Hepatocyte (in vitro differentiated cells): ENCODE data around the gene SNAPIN. TPM values are rescaled to one million over a fixed set of nuclear protein-coding genes. Genes with fewer than 3 reads are reported as not detected.

Experiments
- DNase-seq: peaks from one replicate; pipeline ENCODE4 v3.0.0-alpha.2; 2016; ENCODE audit warnings: low spot score
- H2AFZ ChIP-seq: fragments of 200-600 bp; sonication (generic); 2 replicates; pipeline ENCODE4 v1.6.0; 2016; ENCODE audit warnings: antibody characterized with exemption, mild to moderate bottlenecking
- H3K27ac ChIP-seq: fragments of 200-600 bp; sonication (generic); 2 replicates; pipeline ENCODE4 v1.5.1; 2016; ENCODE audit warnings: mild to moderate bottlenecking
- H3K27me3 ChIP-seq: fragments of 200-600 bp; sonication (generic); 2 replicates; pipeline ENCODE4 v1.6.1; 2016
- H3K36me3 ChIP-seq: fragments of 200-600 bp; sonication (generic); replicated peaks from 2 replicates; pipeline ENCODE4 v1.5.1; 2016; ENCODE audit warnings: low read depth; ENCODE audit not compliant: insufficient read depth
- H3K4me1 ChIP-seq: fragments of 200-600 bp; sonication (generic); 2 replicates; pipeline ENCODE4 v1.5.1; 2016; ENCODE audit warnings: mild to moderate bottlenecking, moderate library complexity; ENCODE audit not compliant: insufficient read depth
- H3K4me2 ChIP-seq: fragments of 200-600 bp; sonication (generic); 2 replicates; pipeline ENCODE4 v1.6.0; 2016
- H3K4me3 ChIP-seq: fragments of 200-600 bp; sonication (generic); 2 replicates; pipeline ENCODE4 v1.5.1; 2016; ENCODE audit warnings: mild to moderate bottlenecking
- H3K79me2 ChIP-seq: fragments of 200-600 bp; sonication (generic); 2 replicates; pipeline ENCODE4 v1.6.0; 2017; ENCODE audit warnings: mild to moderate bottlenecking
- H3K9me2 ChIP-seq: fragments of 200-600 bp; sonication (generic); replicated peaks from 2 replicates; pipeline ENCODE4 v1.6.0; 2017; ENCODE audit warnings: mild to moderate bottlenecking; ENCODE audit not compliant: insufficient read depth
- H3K9me3 ChIP-seq: fragments of 200-600 bp; sonication (generic); 2 replicates; pipeline ENCODE4 v1.5.1; 2016; ENCODE audit warnings: low read depth, mild to moderate bottlenecking
- H4K20me1 ChIP-seq: fragments of 200-600 bp; sonication (generic); 2 replicates; pipeline ENCODE4 v1.6.0; 2016; ENCODE audit warnings: mild to moderate bottlenecking; ENCODE audit not compliant: insufficient read depth, poor library complexity, severe bottlenecking
- CTCF ChIP-seq: fragments of 200-600 bp; sonication (generic); IDR thresholded peaks from 2 replicates; pipeline ENCODE4 v1.5.1; 2016; ENCODE audit warnings: antibody characterized with exemption, mild to moderate bottlenecking; ENCODE audit not compliant: poor library complexity
- EZH2 ChIP-seq: fragments of 200-600 bp; sonication (generic); IDR thresholded peaks from 2 replicates; pipeline ENCODE4 v1.6.1; 2016; ENCODE audit warnings: antibody characterized with exemption, mild to moderate bottlenecking, borderline replicate concordance
- EZH2phosphoT487 ChIP-seq: fragments of 200-600 bp; sonication (generic); IDR thresholded peaks from one replicate; pipeline ENCODE4 v1.6.1; 2018; ENCODE audit warnings: antibody characterized with exemption, mild to moderate bottlenecking, low read depth, moderate library complexity; ENCODE audit not compliant: unreplicated experiment, severe bottlenecking
- WGBS: methylation state at CpG from one replicate; pipeline ENCODE4 v1.1.6; 2016; ENCODE audit warnings: low lambda C conversion rate; ENCODE audit errors: missing lambda C conversion rate; 5-methylcytosine and 5-hydroxymethylcytosine counted together
- polyA plus RNA-seq: library from polyadenylated mRNA; unstranded; fragments of >200 nt; fragmentation: Nextera tagmentation; extraction: Ambion mirVana; gene quantifications from 2 replicates; pipeline ENCODE4 v1.2.1, GENCODE V29; 2016
- total RNA-seq: library from RNA; depleted of rRNA; stranded (reverse); fragments of >200 nt; gene quantifications from 2 replicates; pipeline ENCODE4 v1.2.3, GENCODE V29; 2014

SNAPIN gene
- total and polyA plus RNA-seq, 2 experiments from 2014 or later, result 41.4 to 63.2 TPM

GRCh38 chr1:153687346-153688125, 29.0 kb downstream of the SNAPIN start:
- Histone ChIP-seq H3K9me2 (no peaks in the 10 kb centered on the region), H3K9me3 (no peaks in the 10 kb centered on the region), H2AFZ (no peak overlapping the region), H3K27ac (no peak overlapping the region), H4K20me1 (no peaks in the 10 kb centered on the region), H3K36me3 (no peaks in the 10 kb centered on the region), H3K4me3 (no peak overlapping the region), H3K4me2 (no peak overlapping the region), H3K27me3 (no peaks in the 10 kb centered on the region), H3K79me2 (no peaks in the 10 kb centered on the region), H3K4me1 (no peaks in the 10 kb centered on the region)
- no peak for DNase-seq
- 89% methylated on average over 16 of the region's 16 CpGs for WGBS
- TF ChIP-seq EZH2phosphoT487 (no peak), CTCF (no peak), EZH2 (no peak)

GRCh38 chr1:153688276-153688675, 29.8 kb downstream of the SNAPIN start:
- Histone ChIP-seq H3K4me3 (no peak overlapping the region), H3K4me1 (no peaks in the 10 kb centered on the region), H3K9me2 (no peaks in the 10 kb centered on the region), H4K20me1 (no peaks in the 10 kb centered on the region), H3K36me3 (no peaks in the 10 kb centered on the region), H3K79me2 (no peaks in the 10 kb centered on the region), H2AFZ (no peak overlapping the region), H3K4me2 (no peak overlapping the region), H3K27me3 (no peaks in the 10 kb centered on the region), H3K27ac (no peak overlapping the region), H3K9me3 (no peaks in the 10 kb centered on the region)
- 96% methylated on average over 7 of the region's 7 CpGs for WGBS
- TF ChIP-seq EZH2phosphoT487 (no peak), EZH2 (no peak), CTCF (no peak)
- DNase-seq, result no peak

GRCh38 chr1:153688736-153689328, 30.3 kb downstream of the SNAPIN start:
- H3K9me3 ChIP-seq, result no peaks in the 10 kb centered on the region
- H3K9me2 ChIP-seq, result no peaks in the 10 kb centered on the region
- H3K36me3 ChIP-seq, result no peaks in the 10 kb centered on the region
- no peaks in the 10 kb centered on the region for H3K4me1 ChIP-seq
- no peak overlapping the region for H3K27ac ChIP-seq
- no peak for DNase-seq
- H3K4me2 ChIP-seq, result no peak overlapping the region
- no peak overlapping the region for H2AFZ ChIP-seq
- H3K27me3 ChIP-seq, result no peaks in the 10 kb centered on the region
- 92% methylated on average over 15 of the region's 18 CpGs for WGBS
- TF ChIP-seq EZH2phosphoT487, result no peak
- TF ChIP-seq CTCF, result no peak
- TF ChIP-seq EZH2, result no peak
- no peaks in the 10 kb centered on the region for H3K79me2 ChIP-seq
- H4K20me1 ChIP-seq, result no peaks in the 10 kb centered on the region
- H3K4me3 ChIP-seq, result no peak overlapping the region
